Measurements from ENCODE around the gene TBC1D22B. TPM values are rescaled to one million over a fixed set of nuclear protein-coding genes. Genes with fewer than 3 reads are reported as not detected.

Gene TBC1D22B
- total and polyA plus RNA-seq, 2 donors (not counting 3 experiments of a cell fraction or from before 2014, with no cell fraction given), result 13.1 to 13.6 TPM

GRCh38 chr6:37273690-37274089 is 16.1 kb downstream of the TBC1D22B start:
- Histone ChIP-seq H3K9ac (replicated peaks; ENCODE audit: extremely low read depth, insufficient read depth, low read length) (no peak overlapping the region), H3K9me3 (replicated peaks; ENCODE audit: control insufficient read depth, insufficient read depth, low read length) (no peaks in the 10 kb centered on the region), H3K9me1 (replicated peaks; ENCODE audit: control insufficient read depth, extremely low read depth, insufficient read depth, low read length) (no peaks in the 10 kb centered on the region), H3K27me3 (ENCODE audit: control insufficient read depth in 2 of 2, insufficient read depth in 2 of 2, low read length in 2 of 2) (no peaks in the 10 kb centered on the region), H3K27ac (ENCODE audit: insufficient read depth, low read depth, low read length) (no peak overlapping the region), H3K79me2 (ENCODE audit: control insufficient read depth, insufficient read depth, low read length) (peaks cover 18% of the 10 kb centered on the region), H4K20me1 (replicated peaks; ENCODE audit: control insufficient read depth, extremely low read depth, insufficient read depth, low read length) (peaks cover 2% of the 10 kb centered on the region), H3K4me1 (ENCODE audit: control insufficient read depth, extremely low read depth, insufficient read depth, low read length) (no peaks in the 10 kb centered on the region), H3K4me2 (ENCODE audit: insufficient read depth, low read length) (no peak overlapping the region), H2AFZ (ENCODE audit: low read depth, low read length) (no peak overlapping the region), H3K4me3 (replicated peaks in 1 of 3; ENCODE audit: insufficient read depth in 1 of 3, low read depth in 1 of 3, low read length in 3 of 3) (no peak overlapping the region), H3K36me3 (ENCODE audit: control insufficient read depth in 2 of 2, extremely low read depth in 1 of 2, insufficient read depth in 2 of 2, low read length in 2 of 2) (peaks cover 2% of the 10 kb centered on the region in 2 experiments)
- intact Hi-C loops (cut with micrococcal nuclease) (no loop called here), dilution Hi-C loops (cut with MboI; ENCODE audit: extremely low pct_ligation_motif_present, low sequenced_read_pairs) (no loop called here)
- DNase-seq (ENCODE audit: low read depth, low spot score), result no peak
- no peak for FAIRE-seq
- BruUV-seq (replicated peaks), result no TSS peak
- no peak for TF ChIP-seq POLR2AphosphoS5 (IDR thresholded peaks at IDR 0.05; ENCODE audit: insufficient read depth, low read depth, low read length)
- TF ChIP-seq FOS (IDR thresholded peaks at IDR 0.05; ENCODE audit: borderline replicate concordance, insufficient read depth, low read length), result no peak
- TF ChIP-seq CTCF (IDR thresholded peaks at IDR 0.05; ENCODE audit: extremely low read depth in 1 of 2, insufficient read depth in 1 of 2, low read depth in 1 of 2, low read length in 2 of 2), result no peak
- no peak for TF ChIP-seq JUN (IDR thresholded peaks at IDR 0.05; ENCODE audit: borderline replicate concordance, insufficient read depth, insufficient read length, low read depth)
- no peak for TF ChIP-seq POLR2A (IDR thresholded peaks at IDR 0.05; ENCODE audit: low read depth, low read length)
- TF ChIP-seq MAX (IDR thresholded peaks at IDR 0.05; ENCODE audit: insufficient read depth, insufficient read length), result no peak
- no peak for TF ChIP-seq EZH2 (IDR thresholded peaks at IDR 0.05; ENCODE audit: borderline replicate concordance, low read depth, low read length, severe bottlenecking)
- CTCF ChIA-PET, result interaction anchor here (0.7 to 1.4 kb wide), 2 partner anchors 12 to 63 kb away, joined by 3 to 4 read pairs; no protein-coding TSS in a partner anchor
- POLR2A ChIA-PET, result no interaction called here

Data from endothelial cell of umbilical vein (primary cell).